Psoas muscle (tissue), 8 donors: ENCODE measurements around the gene TSNAXIP1. TPM values are rescaled to one million over a fixed set of nuclear protein-coding genes. Genes with fewer than 3 reads are reported as not detected.

Source experiments
- ATAC-seq, 4 donors: fragments of 200-7000 bp; cut with Tn5 transposase; one replicate each; pipeline ENCODE4 v1.9.1; 2020; ENCODE audit warnings: moderate library complexity in 3 of 4, mild to moderate bottlenecking in 2 of 4
- DNase-seq, 2 donors: peaks; one replicate each; pipeline ENCODE4 v3.0.0-alpha.2; 2020
- H3K27ac ChIP-seq: fragments of 200-600 bp; one replicate; pipeline ENCODE4 v1.8.0; 2022
- H3K27me3 ChIP-seq, 3 donors: fragments of 200-600 bp in 1 of 3; one replicate each; pipeline versions ENCODE4 v1.6.1 to v1.8.0; 2013 to 2022; ENCODE audit warnings: low read length in 2 of 3, mild to moderate bottlenecking in 2 of 3, moderate library complexity in 1 of 3; ENCODE audit not compliant: insufficient read depth in 3 of 3
- H3K36me3 ChIP-seq, 2 donors: fragments of 200-600 bp in 1 of 2; one replicate each; pipeline versions ENCODE4 v1.6.1 to v1.8.0; 2013 to 2022; ENCODE audit warnings: low read depth in 1 of 2, mild to moderate bottlenecking in 1 of 2, moderate library complexity in 1 of 2; ENCODE audit not compliant: insufficient read depth in 1 of 2
- H3K4me1 ChIP-seq: fragments of 200-600 bp; one replicate; pipeline ENCODE4 v1.8.0; 2022
- H3K4me3 ChIP-seq: fragments of 200-600 bp; one replicate; pipeline ENCODE4 v1.8.0; 2022; ENCODE audit warnings: mild to moderate bottlenecking
- H3K9me3 ChIP-seq: fragments of 200-600 bp; one replicate; pipeline ENCODE4 v1.8.0; 2022
- WGBS, 3 donors: extraction: QIAGEN DNeasy Blood & Tissue Kit; methylation state at CpG; one replicate each; pipeline versions ENCODE4 v1.1.6 to v1.1.7; 2013; 5-methylcytosine and 5-hydroxymethylcytosine counted together
- intact Hi-C, 2 donors: fragments of 100-400 bp; cut with DNase I; formaldehyde crosslinking; loops; one replicate each; pipeline versions ENCODE4 v1.11.0 to v1.14.2; 2022
- polyA plus RNA-seq, 3 donors: library from polyadenylated mRNA; stranded (reverse); fragments of 200-250 nt; gene quantifications; one replicate each; pipeline ENCODE4 v1.2.3, GENCODE V29; 2013
- total RNA-seq, 4 donors: library from RNA; stranded (reverse); fragmentation: NEBNext Ultra II Directional in 2 of 4; extraction: Animal tissue kit (Norgen Biotek cat#: 25700) in 2 of 4; gene quantifications; one replicate each; pipeline versions ENCODE4 v1.2.1 to v1.2.4, GENCODE V29; 2021 to 2023
- TF ChIP-seq, protein P1 (sequence below): fragments of 200-600 bp; IDR thresholded peaks from one replicate; pipeline ENCODE4 v1.8.0; 2022; ENCODE audit warnings: antibody characterized with exemption
- donor health status: healthy with polysubstance abuse.
- donor health status: DM: no; HTN: no; CAD: no; lungs with moderate emphysema.
- donor health status: Bipolar disorder and iron deficiency.
- donor health status: healthy.
- donor health status: DM: yes; HTN: yes; CAD: no.
- donor health status: DM: no; HTN: no; CAD: no.
- donor health status: DM: no; HTN: no; CAD: no.
- donor health status: DM: yes; HTN: yes; CAD: no.

The TSNAXIP1 gene
- total and polyA plus RNA-seq, 7 donors, result 0.27 to 1.4 (median 0.65) TPM

- no peak overlapping the region for H3K27ac ChIP-seq
- no peak for ATAC-seq
- H3K4me1 ChIP-seq, result peaks cover 21% of the 10 kb centered on the region
- peaks cover 0 to 22% of the 10 kb centered on the region in 2 donors for H3K36me3 ChIP-seq
- DNase-seq, result no peak
- H3K27me3 ChIP-seq, result no peaks in the 10 kb centered on the region
- 44 to 60% (median 54%) methylated on average over 4 of the region's 4 CpGs for WGBS, 3 donors
- no peak overlapping the region for H3K4me3 ChIP-seq
- intact Hi-C loops, result no loop called here
- TF ChIP-seq, protein P1, sequence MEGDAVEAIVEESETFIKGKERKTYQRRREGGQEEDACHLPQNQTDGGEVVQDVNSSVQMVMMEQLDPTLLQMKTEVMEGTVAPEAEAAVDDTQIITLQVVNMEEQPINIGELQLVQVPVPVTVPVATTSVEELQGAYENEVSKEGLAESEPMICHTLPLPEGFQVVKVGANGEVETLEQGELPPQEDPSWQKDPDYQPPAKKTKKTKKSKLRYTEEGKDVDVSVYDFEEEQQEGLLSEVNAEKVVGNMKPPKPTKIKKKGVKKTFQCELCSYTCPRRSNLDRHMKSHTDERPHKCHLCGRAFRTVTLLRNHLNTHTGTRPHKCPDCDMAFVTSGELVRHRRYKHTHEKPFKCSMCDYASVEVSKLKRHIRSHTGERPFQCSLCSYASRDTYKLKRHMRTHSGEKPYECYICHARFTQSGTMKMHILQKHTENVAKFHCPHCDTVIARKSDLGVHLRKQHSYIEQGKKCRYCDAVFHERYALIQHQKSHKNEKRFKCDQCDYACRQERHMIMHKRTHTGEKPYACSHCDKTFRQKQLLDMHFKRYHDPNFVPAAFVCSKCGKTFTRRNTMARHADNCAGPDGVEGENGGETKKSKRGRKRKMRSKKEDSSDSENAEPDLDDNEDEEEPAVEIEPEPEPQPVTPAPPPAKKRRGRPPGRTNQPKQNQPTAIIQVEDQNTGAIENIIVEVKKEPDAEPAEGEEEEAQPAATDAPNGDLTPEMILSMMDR, result no peak
- H3K9me3 ChIP-seq, result no peaks in the 10 kb centered on the region
Measured at GRCh38 chr16:67766291-67766690, 40.4 kb upstream of the TSNAXIP1 start.

GRCh38 chr16:67767953-67768352 lies 38.7 kb upstream of the TSNAXIP1 start:
- intact Hi-C loops, result no loop called here

GRCh38 chr16:67770346-67770991 lies 36.2 kb upstream of the TSNAXIP1 start:
- no peak for DNase-seq
- H3K9me3 ChIP-seq, result no peaks in the 10 kb centered on the region
- 89 to 93% (median 90%) methylated on average over 6 of the region's 6 CpGs for WGBS, 3 donors
- H3K4me3 ChIP-seq, result no peak overlapping the region
- H3K36me3 ChIP-seq, result peaks cover 0 to 21% of the 10 kb centered on the region in 2 donors
- H3K27me3 ChIP-seq, result no peaks in the 10 kb centered on the region
- TF ChIP-seq, protein P1, result no peak
- no peak for ATAC-seq
- intact Hi-C loops, result no loop called here
- H3K27ac ChIP-seq, result no peak overlapping the region
- peaks cover 36% of the 10 kb centered on the region for H3K4me1 ChIP-seq

More at GRCh38 chr16:67767953-67768352, 38.7 kb upstream of the TSNAXIP1 start:
- TF ChIP-seq, protein P1, result no peak
- no peak overlapping the region for H3K27ac ChIP-seq
- DNase-seq, result no peak
- H3K36me3 ChIP-seq, result peaks cover 0 to 28% of the 10 kb centered on the region in 2 donors
- peaks cover 23% of the 10 kb centered on the region for H3K4me1 ChIP-seq
- no peaks in the 10 kb centered on the region for H3K9me3 ChIP-seq
- H3K27me3 ChIP-seq, result no peaks in the 10 kb centered on the region
- no peak overlapping the region for H3K4me3 ChIP-seq
- no peak for ATAC-seq
- whole genome bisulfite sequencing, 3 donors, result 81 to 91% (median 83%) methylated on average over 7 of the region's 7 CpGs

DNA sequence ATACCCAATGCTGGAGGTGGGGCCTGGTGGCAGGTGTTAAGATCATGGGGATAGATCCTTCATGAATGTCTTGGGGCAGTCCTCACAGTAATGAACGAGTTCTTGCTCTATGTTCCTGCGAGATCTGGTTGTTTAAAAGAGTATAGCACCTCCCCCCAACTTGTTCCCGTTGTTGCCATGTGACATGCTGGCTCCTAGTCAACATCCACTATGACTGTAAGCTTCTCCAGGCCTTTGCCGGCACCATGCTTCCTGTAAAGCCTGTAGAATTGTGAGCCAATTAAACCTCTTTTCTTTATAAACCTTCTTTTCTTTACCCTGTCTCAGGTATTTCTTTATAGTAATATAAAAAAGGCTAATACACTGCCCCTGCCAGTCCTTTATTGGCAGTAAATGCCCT lies 33.6 kb upstream of the TSNAXIP1 start:
- H3K4me1 ChIP-seq, result peaks cover 22% of the 10 kb centered on the region
- H3K9me3 ChIP-seq, result no peaks in the 10 kb centered on the region
- DNase-seq, result no peak
- peak overlapping the region; percentile 13 for H3K4me3 ChIP-seq
- 23 to 27% (median 24%) methylated on average over 4 of the region's 4 CpGs for WGBS, 3 donors
- H3K27me3 ChIP-seq, result no peaks in the 10 kb centered on the region
- peaks cover 0 to 21% of the 10 kb centered on the region in 2 donors for H3K36me3 ChIP-seq
- intact Hi-C loops, result no loop called here
- peak in 3 of 4 donors; percentile 74 to 88 (median 84) for ATAC-seq
- peak overlapping the region; percentile 73 for H3K27ac ChIP-seq
- TF ChIP-seq, protein P1, result no peak
